WI38 (cell line): ENCODE data around the gene SYT6.

ENCODE experiments used
- H3K4me3 ChIP-seq: 2 replicates; pipeline ENCODE4 v1.5.1; 2011; ENCODE audit warnings: low read depth, mild to moderate bottlenecking, control low read depth, low read length
- CTCF ChIP-seq: IDR thresholded peaks from 2 replicates; pipeline ENCODE4 v1.5.1; 2012; ENCODE audit warnings: low read depth, mild to moderate bottlenecking, control low read depth, low read length

SYT6 gene

GRCh38 chr1:114109981-114110380 is 43.7 kb downstream of the SYT6 start:
- H3K4me3 ChIP-seq, result no peak overlapping the region
- TF ChIP-seq CTCF, result no peak

- no peak overlapping the region for H3K4me3 ChIP-seq
- TF ChIP-seq CTCF, result no peak
These were observed 44.9 kb downstream of the SYT6 start for GRCh38 chr1:114108751-114109255.

GRCh38 chr1:114107474-114108435 is 45.9 kb downstream of the SYT6 start:
- no peak overlapping the region for H3K4me3 ChIP-seq
- no peak for TF ChIP-seq CTCF

GRCh38 chr1:114105421-114105979 is 48.2 kb downstream of the SYT6 start:
- no peak overlapping the region for H3K4me3 ChIP-seq
- no peak for TF ChIP-seq CTCF

GRCh38 chr1:114104949-114105348 is 48.7 kb downstream of the SYT6 start:
- no peak for TF ChIP-seq CTCF
- no peak overlapping the region for H3K4me3 ChIP-seq

GRCh38 chr1:114103992-114104391 is 49.7 kb downstream of the SYT6 start:
- no peak for TF ChIP-seq CTCF
- no peak overlapping the region for H3K4me3 ChIP-seq

GRCh38 chr1:114102136-114102535 is 51.5 kb downstream of the SYT6 start:
- H3K4me3 ChIP-seq, result no peak overlapping the region
- no peak for TF ChIP-seq CTCF
